GM12878 (cell line): ENCODE data around the gene GARS1.

ENCODE experiments used
- CTCF ChIP-seq, 3 experiments: IDR thresholded peaks in 2 of 3; conservative IDR thresholded peaks in 1 of 3; 2 replicates each; pipeline ENCODE4 v1.5.1; 2011; ENCODE audit warnings: low read depth in 3 of 3, low read length in 3 of 3, mild to moderate bottlenecking in 3 of 3, control low read depth in 2 of 3, moderate library complexity in 2 of 3, inconsistent platforms in 1 of 3, mixed read lengths in 1 of 3; ENCODE audit not compliant: control insufficient read depth in 2 of 3, insufficient read depth in 1 of 3; ENCODE audit errors: extremely low read depth in 1 of 3
- EZH2 ChIP-seq: IDR thresholded peaks from 2 replicates; pipeline ENCODE4 v1.6.1; 2012; ENCODE audit warnings: low read depth, mild to moderate bottlenecking, control low read depth, inconsistent platforms, low read length, borderline replicate concordance; ENCODE audit not compliant: control insufficient read depth
- FOXK2 ChIP-seq: fragments of 450-650 bp; IDR thresholded peaks from 2 replicates; pipeline ENCODE4 v1.6.1; 2017; ENCODE audit warnings: mild to moderate bottlenecking, moderate library complexity
- FOXM1 ChIP-seq: IDR thresholded peaks from 2 replicates; pipeline ENCODE4 v1.6.1; 2012; ENCODE audit warnings: low read depth, mild to moderate bottlenecking, inconsistent platforms, low read length, moderate library complexity
- POLR2A ChIP-seq: IDR thresholded peaks from 2 replicates; pipeline ENCODE4 v1.6.1; 2011; ENCODE audit warnings: low read depth, mild to moderate bottlenecking, low read length
- TBL1XR1 ChIP-seq: IDR thresholded peaks from 2 replicates; pipeline ENCODE4 v1.6.1; 2012; ENCODE audit warnings: low read depth, low read length, improper control_type of control experiment

GRCh38 chr7:30671793-30672465, 77.3 kb downstream of the GARS1 start:
- TF ChIP-seq FOXM1 = no peak
- TF ChIP-seq FOXK2 = no peak
- no peak for TF ChIP-seq TBL1XR1
- no peak for TF ChIP-seq CTCF (IDR thresholded peaks at IDR 0.05 in 2 of 3, conservative IDR thresholded peaks at IDR 0.05 in 1 of 3; ENCODE audit: control insufficient read depth in 2 of 3, extremely low read depth in 1 of 3, insufficient read depth in 1 of 3, low read depth in 3 of 3, low read length in 3 of 3)
- no peak for TF ChIP-seq EZH2
- TF ChIP-seq POLR2A = no peak
